Esophagus (tissue), 2 donors: ENCODE data around the gene HOXB7. TPM values are rescaled to one million over a fixed set of nuclear protein-coding genes. Genes with fewer than 3 reads are reported as not detected.

Experiments used
- H3K27ac ChIP-seq, 2 donors: one replicate each; pipeline ENCODE4 v1.5.1; 2013; ENCODE audit warnings: low read depth in 2 of 2, mild to moderate bottlenecking in 2 of 2, inconsistent platforms in 1 of 2, low read length in 1 of 2, moderate library complexity in 1 of 2
- H3K27me3 ChIP-seq, 2 donors: one replicate each; pipeline ENCODE4 v1.6.1; 2013; ENCODE audit warnings: low read length in 2 of 2, control low read depth in 1 of 2, mild to moderate bottlenecking in 1 of 2; ENCODE audit not compliant: insufficient read depth in 2 of 2, control insufficient read depth in 1 of 2
- H3K36me3 ChIP-seq, 2 donors: one replicate each; pipeline ENCODE4 v1.6.1; 2013; ENCODE audit warnings: low read length in 1 of 2; ENCODE audit not compliant: control insufficient read depth in 2 of 2, insufficient read depth in 2 of 2
- H3K4me1 ChIP-seq, 2 donors: one replicate each; pipeline ENCODE4 v1.6.1; 2013; ENCODE audit warnings: low read length in 1 of 2; ENCODE audit not compliant: control insufficient read depth in 2 of 2, insufficient read depth in 2 of 2
- H3K4me3 ChIP-seq, 2 donors: one replicate each; pipeline ENCODE4 v1.5.1; 2013; ENCODE audit warnings: low read length in 2 of 2, mild to moderate bottlenecking in 2 of 2, low read depth in 1 of 2, moderate library complexity in 1 of 2
- H3K9me3 ChIP-seq, 2 donors: one replicate each; pipeline ENCODE4 v1.6.1; 2013; ENCODE audit warnings: mild to moderate bottlenecking in 2 of 2, low read depth in 1 of 2, low read length in 1 of 2, moderate library complexity in 1 of 2; ENCODE audit not compliant: control insufficient read depth in 2 of 2, insufficient read depth in 1 of 2
- WGBS, 2 donors: extraction: QIAGEN DNeasy Blood & Tissue Kit; methylation state at CpG; one replicate each; pipeline ENCODE4 v1.1.7; 2013; 5-methylcytosine and 5-hydroxymethylcytosine counted together
- polyA plus RNA-seq, 2 donors: library from polyadenylated mRNA; stranded (reverse); fragments of 200-250 nt; gene quantifications; one replicate each; pipeline ENCODE4 v1.2.3, GENCODE V29; 2013
- donor health status: healthy with polysubstance abuse.
- donor health status: Bipolar disorder and iron deficiency.

Gene HOXB7
- polyA plus RNA-seq, 2 donors: 0.27 to 0.39 TPM

- 27 to 31% methylated on average over 16 of the region's 16 CpGs for whole genome bisulfite sequencing, 2 donors
- peaks cover 3 to 29% of the 10 kb centered on the region in 2 donors for H3K27me3 ChIP-seq
Observed at GRCh38 chr17:48604770-48605329, 6.0 kb downstream of the HOXB7 start, which contains the start of gene HOXB6. Gene HOXB6 (minus strand): TSS chr17:48604986. CDS start chr17:48598150, 6,836 bp downstream.

GRCh38 chr17:48603959-48604769 is 6.7 kb downstream of the HOXB7 start:
- no peak overlapping the region for H3K27ac ChIP-seq
- no peaks in the 10 kb centered on the region for H3K4me1 ChIP-seq
- H3K4me3 ChIP-seq: no peak overlapping the region
- no peaks in the 10 kb centered on the region for H3K9me3 ChIP-seq
- H3K27me3 ChIP-seq: peaks cover 3 to 25% of the 10 kb centered on the region in 2 donors
- no peaks in the 10 kb centered on the region for H3K36me3 ChIP-seq
- 11 to 17% methylated on average over 21 of the region's 21 CpGs for WGBS, 2 donors

More at GRCh38 chr17:48604770-48605329, 6.0 kb downstream of the HOXB7 start, which contains the start of gene HOXB6:
- no peaks in the 10 kb centered on the region for H3K9me3 ChIP-seq
- no peaks in the 10 kb centered on the region for H3K36me3 ChIP-seq
- H3K4me3 ChIP-seq: no peak within 1 kb of the TSS
- peaks cover 0 to 2% of the 10 kb centered on the region in 2 donors for H3K4me1 ChIP-seq
- H3K27ac ChIP-seq: no peak within 1 kb of the TSS

DNA sequence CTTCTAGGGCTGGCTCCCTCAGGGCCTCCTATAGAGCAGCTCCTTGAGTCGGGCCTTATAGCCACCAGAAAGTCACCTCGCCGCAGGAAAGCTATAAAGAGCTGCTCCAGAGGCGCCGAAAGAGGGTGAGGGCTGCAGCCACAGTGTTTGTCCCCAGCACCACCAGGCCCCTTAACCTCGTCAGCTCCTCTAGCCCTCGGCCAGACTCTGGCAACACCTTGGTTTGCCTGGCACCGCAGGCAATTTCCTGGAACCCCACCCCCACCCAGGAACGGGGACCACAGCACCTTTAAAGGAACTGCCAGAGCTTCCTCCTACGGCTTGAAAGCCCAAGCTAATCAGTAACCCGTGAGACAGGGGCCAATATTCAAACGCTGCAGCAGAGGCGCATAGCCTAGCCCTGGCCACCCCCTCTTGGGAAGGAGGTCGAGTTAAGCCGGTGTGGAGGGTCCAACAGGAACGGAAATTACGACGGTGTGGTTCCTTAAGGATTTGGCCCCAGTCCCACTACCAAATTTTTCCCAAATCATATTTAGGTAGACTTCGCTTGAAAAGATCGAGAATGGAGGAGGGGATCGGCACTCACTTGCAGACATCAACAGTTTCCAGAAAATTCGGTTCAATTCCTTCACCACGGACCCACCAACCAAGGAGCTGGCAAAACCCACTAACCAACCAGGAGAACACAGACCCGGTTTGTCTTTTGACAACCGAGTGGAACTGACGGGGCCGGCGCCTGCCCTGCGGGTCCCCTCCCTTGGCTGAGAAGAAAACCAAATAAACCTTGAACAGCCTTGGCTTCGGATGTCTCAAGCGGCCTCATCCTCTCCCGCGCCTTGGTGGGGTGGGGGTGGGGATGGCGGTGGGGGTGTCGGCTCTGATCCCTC is 9.0 kb downstream of the HOXB7 start:
- Histone ChIP-seq H3K27me3 (peaks cover 3 to 29% of the 10 kb centered on the region in 2 donors), H3K4me1 (peaks cover 0 to 4% of the 10 kb centered on the region in 2 donors), H3K9me3 (no peaks in the 10 kb centered on the region), H3K27ac (no peak overlapping the region), H3K36me3 (no peaks in the 10 kb centered on the region), H3K4me3 (no peak overlapping the region)
- 23 to 24% methylated on average over 35 of the region's 35 CpGs for WGBS, 2 donors

DNA sequence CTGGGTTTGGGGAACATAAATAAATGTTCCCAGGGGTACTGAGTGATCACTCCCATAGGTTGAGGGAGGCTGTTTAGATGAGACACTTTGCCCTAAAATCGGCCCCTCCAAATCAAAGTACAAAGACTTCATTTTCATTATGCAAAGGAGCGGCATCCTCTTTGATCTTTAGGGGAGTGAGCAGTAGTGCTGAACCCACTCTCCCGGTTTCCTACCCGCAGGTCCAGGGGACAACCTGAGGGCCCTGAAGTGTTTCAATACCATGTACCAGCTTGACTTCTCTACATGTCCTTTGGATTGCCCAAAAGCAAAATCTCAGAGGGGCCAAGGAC is 9.6 kb downstream of the HOXB7 start:
- Histone ChIP-seq H3K27me3 (peaks cover 3 to 26% of the 10 kb centered on the region in 2 donors), H3K27ac (no peak overlapping the region), H3K36me3 (no peaks in the 10 kb centered on the region), H3K4me1 (peaks cover 0 to 7% of the 10 kb centered on the region in 2 donors), H3K9me3 (no peaks in the 10 kb centered on the region), H3K4me3 (no peak overlapping the region)
- 47 to 61% methylated on average over 4 of the region's 4 CpGs for WGBS, 2 donors

- WGBS, 2 donors: 46 to 75% methylated on average over 17 of the region's 17 CpGs
- Histone ChIP-seq H3K27me3 (peaks cover 3 to 29% of the 10 kb centered on the region in 2 donors), H3K27ac (no peak overlapping the region), H3K9me3 (no peaks in the 10 kb centered on the region), H3K4me3 (no peak overlapping the region), H3K4me1 (peaks cover 0 to 9% of the 10 kb centered on the region in 2 donors), H3K36me3 (no peaks in the 10 kb centered on the region)
Observed at GRCh38 chr17:48600244-48601098, 10.3 kb downstream of the HOXB7 start.

DNA sequence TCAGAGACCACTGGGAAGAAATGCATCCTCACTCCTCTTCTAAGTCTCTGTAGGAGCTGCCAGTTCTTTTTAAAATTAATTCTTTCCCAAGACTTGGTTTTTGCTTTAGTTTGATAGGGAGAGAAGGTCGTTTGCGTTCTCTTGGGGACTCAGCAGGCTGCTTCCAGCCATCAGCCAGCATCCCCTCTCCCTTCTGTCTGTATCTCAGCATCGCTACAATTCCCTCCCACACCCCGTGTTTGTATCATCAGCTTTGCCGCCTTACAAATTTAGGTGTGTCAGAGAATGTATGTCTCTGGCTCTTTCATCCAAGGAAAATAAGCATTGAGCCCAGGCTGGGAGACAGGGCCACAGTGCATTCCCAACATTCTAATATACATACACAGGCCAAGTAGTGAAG is 11.5 kb downstream of the HOXB7 start:
- peaks cover 0 to 9% of the 10 kb centered on the region in 2 donors for H3K4me1 ChIP-seq
- WGBS, 2 donors: 68 to 86% methylated on average over 5 of the region's 5 CpGs

DNA sequence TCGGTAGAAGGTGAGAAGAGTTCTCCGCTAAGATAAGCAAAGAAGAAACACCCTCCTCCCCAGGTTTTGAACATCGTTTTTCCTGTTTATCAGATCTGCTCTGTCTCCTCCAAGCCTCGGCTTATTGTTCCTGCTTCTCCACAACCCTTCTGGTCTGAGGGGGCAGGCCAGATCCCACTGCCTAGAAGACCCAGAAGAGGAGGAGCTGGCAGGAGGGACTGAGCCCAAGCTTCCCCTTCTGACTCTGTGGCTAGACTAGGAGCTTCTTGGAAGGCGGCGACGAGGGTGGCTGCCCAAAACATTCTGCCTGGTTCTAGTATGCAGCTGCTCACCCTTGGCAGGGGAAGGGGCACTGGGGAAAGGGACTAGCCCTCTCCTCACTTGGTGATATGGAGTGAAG is 12.1 kb downstream of the HOXB7 start:
- no peak overlapping the region for H3K27ac ChIP-seq
- WGBS, 2 donors: 46 to 58% methylated on average over 7 of the region's 7 CpGs

More for the DNA sequence above, 11.5 kb downstream of the HOXB7 start:
- no peak overlapping the region for H3K4me3 ChIP-seq
- peaks cover 0 to 19% of the 10 kb centered on the region in 2 donors for H3K27me3 ChIP-seq
- H3K36me3 ChIP-seq: no peaks in the 10 kb centered on the region
- H3K9me3 ChIP-seq: no peaks in the 10 kb centered on the region
- no peak overlapping the region for H3K27ac ChIP-seq

GRCh38 chr17:48597778-48598631 is 12.8 kb downstream of the HOXB7 start:
- Histone ChIP-seq H3K27me3 (peaks cover 0 to 20% of the 10 kb centered on the region in 2 donors), H3K4me1 (peaks cover 0 to 14% of the 10 kb centered on the region in 2 donors), H3K9me3 (no peaks in the 10 kb centered on the region), H3K27ac (peak overlapping the region in 1 of 2 donors; percentile 15), H3K4me3 (peak overlapping the region; percentile 36 to 42), H3K36me3 (no peaks in the 10 kb centered on the region)
- 2 to 3% methylated on average over 68 of the region's 68 CpGs for WGBS, 2 donors

More for the DNA sequence above, 12.1 kb downstream of the HOXB7 start:
- Histone ChIP-seq H3K4me3 (no peak overlapping the region), H3K36me3 (no peaks in the 10 kb centered on the region), H3K9me3 (no peaks in the 10 kb centered on the region), H3K4me1 (peaks cover 0 to 9% of the 10 kb centered on the region in 2 donors), H3K27me3 (peaks cover 0 to 18% of the 10 kb centered on the region in 2 donors)
